H9 (cell line): ENCODE results near the gene OR10H4. TPM values are rescaled to one million over a fixed set of nuclear protein-coding genes. Genes with fewer than 3 reads are reported as not detected.

ENCODE experiments used
- DNase-seq: peaks from one replicate; pipeline ENCODE4 v3.0.0-alpha.2; 2017
- H2AFZ ChIP-seq: one replicate; pipeline ENCODE4 v1.6.1; 2013; ENCODE audit warnings: mild to moderate bottlenecking, low read length, control low read depth, moderate library complexity
- H2AK5ac ChIP-seq: 2 replicates; pipeline ENCODE4 v1.6.1; 2013; ENCODE audit warnings: low read length, control low read depth, mixed read lengths; ENCODE audit not compliant: insufficient read length
- H2BK120ac ChIP-seq: one replicate; pipeline ENCODE4 v1.6.1; 2013; ENCODE audit warnings: low read depth, mild to moderate bottlenecking, low read length, control low read depth, inconsistent platforms; ENCODE audit not compliant: poor library complexity, severe bottlenecking
- H2BK12ac ChIP-seq: 2 replicates; pipeline ENCODE4 v1.6.1; 2013; ENCODE audit warnings: low read length, control low read depth, mixed read lengths, low read depth; ENCODE audit not compliant: insufficient read length
- H2BK15ac ChIP-seq: 2 replicates; pipeline ENCODE4 v1.6.1; 2013; ENCODE audit warnings: low read depth, low read length, control low read depth
- H2BK20ac ChIP-seq: one replicate; pipeline ENCODE4 v1.6.1; 2013; ENCODE audit warnings: low read depth, mild to moderate bottlenecking, low read length, control low read depth, inconsistent platforms; ENCODE audit not compliant: poor library complexity, severe bottlenecking
- H2BK5ac ChIP-seq: 2 replicates; pipeline ENCODE4 v1.6.1; 2013; ENCODE audit warnings: low read length, control low read depth, mixed read lengths; ENCODE audit not compliant: insufficient read length
- H3K14ac ChIP-seq: 2 replicates; pipeline ENCODE4 v1.6.1; 2013; ENCODE audit warnings: low read length, control low read depth; ENCODE audit not compliant: insufficient read depth
- H3K18ac ChIP-seq: 2 replicates; pipeline ENCODE4 v1.6.1; 2013; ENCODE audit warnings: low read depth, mild to moderate bottlenecking, mixed read lengths, low read length, control low read depth; ENCODE audit not compliant: insufficient read length
- H3K23ac ChIP-seq: 2 replicates; pipeline ENCODE4 v1.6.1; 2013; ENCODE audit warnings: low read length, control low read depth, mixed read lengths, low read depth; ENCODE audit not compliant: insufficient read length
- H3K23me2 ChIP-seq: 2 replicates; pipeline ENCODE4 v1.6.1; 2013; ENCODE audit warnings: low read depth, mild to moderate bottlenecking, mixed read lengths, low read length, control low read depth; ENCODE audit not compliant: insufficient read length, poor library complexity, severe bottlenecking
- H3K27ac ChIP-seq: 2 replicates; pipeline ENCODE4 v1.5.1; 2013; ENCODE audit warnings: low read length, control low read depth, mixed read lengths, low read depth; ENCODE audit not compliant: insufficient read length
- H3K27me3 ChIP-seq: 2 replicates; pipeline ENCODE4 v1.6.1; 2013; ENCODE audit warnings: low read length, control low read depth, inconsistent platforms; ENCODE audit not compliant: insufficient read depth
- H3K4ac ChIP-seq: 2 replicates; pipeline ENCODE4 v1.6.1; 2013; ENCODE audit warnings: low read depth, mild to moderate bottlenecking, control low read depth, inconsistent platforms, low read length, moderate library complexity
- H3K4me1 ChIP-seq: 2 replicates; pipeline ENCODE4 v1.6.1; 2013; ENCODE audit warnings: low read length, control low read depth, inconsistent platforms; ENCODE audit not compliant: insufficient read depth
- H3K4me2 ChIP-seq: 2 replicates; pipeline ENCODE4 v1.6.1; 2013; ENCODE audit warnings: low read length, control low read depth, mixed read lengths; ENCODE audit not compliant: insufficient read length, insufficient read depth
- H3K56ac ChIP-seq: 2 replicates; pipeline ENCODE4 v1.6.1; 2013; ENCODE audit warnings: low read depth, mild to moderate bottlenecking, mixed read lengths, low read length, control low read depth; ENCODE audit not compliant: insufficient read length
- H3K79me1 ChIP-seq: 2 replicates; pipeline ENCODE4 v1.6.1; 2013; ENCODE audit warnings: low read depth, mild to moderate bottlenecking, moderate library complexity, low read length, control low read depth, inconsistent platforms; ENCODE audit not compliant: insufficient read depth, poor library complexity, severe bottlenecking
- H3K79me2 ChIP-seq: 2 replicates; pipeline ENCODE4 v1.6.1; 2013; ENCODE audit warnings: low read length, control low read depth, inconsistent platforms; ENCODE audit not compliant: insufficient read depth
- H3K9ac ChIP-seq: 2 replicates; pipeline ENCODE4 v1.6.1; 2013; ENCODE audit warnings: low read length, control low read depth, mixed read lengths; ENCODE audit not compliant: insufficient read length; ENCODE audit errors: extremely low read depth
- H3K9me3 ChIP-seq: one replicate; pipeline ENCODE4 v1.6.1; 2013; ENCODE audit warnings: low read depth, low read length, inconsistent platforms; ENCODE audit not compliant: control insufficient read depth
- H3T11ph ChIP-seq: one replicate; pipeline ENCODE4 v1.6.1; 2013; ENCODE audit warnings: mild to moderate bottlenecking, low read length, control low read depth, inconsistent platforms
- H4K20me1 ChIP-seq: one replicate; pipeline ENCODE4 v1.6.1; 2013; ENCODE audit not compliant: control insufficient read depth, insufficient read length, insufficient read depth
- H4K5ac ChIP-seq: 2 replicates; pipeline ENCODE4 v1.6.1; 2013; ENCODE audit warnings: low read depth, mild to moderate bottlenecking, mixed read lengths, low read length, control low read depth; ENCODE audit not compliant: insufficient read length
- H4K8ac ChIP-seq: replicated peaks from 2 replicates; pipeline ENCODE4 v1.6.1; 2013; ENCODE audit warnings: low read length, control low read depth, mixed read lengths, low read depth; ENCODE audit not compliant: insufficient read length
- H4K91ac ChIP-seq: 2 replicates; pipeline ENCODE4 v1.6.1; 2013; ENCODE audit warnings: low read depth, mild to moderate bottlenecking, moderate library complexity, mixed read lengths, low read length, control low read depth; ENCODE audit not compliant: insufficient read length
- H3K27ac Mint-ChIP-seq, 3 experiments: 2 replicates in 2 of 3; 3 replicates in 1 of 3; pipeline ENCODE4 v1.8.0; 2020 to 2021; ENCODE audit warnings: mixed read lengths in 3 of 3, mild to moderate bottlenecking in 1 of 3, moderate library complexity in 1 of 3
- H3K27me3 Mint-ChIP-seq: 2 replicates; pipeline ENCODE4 v1.8.0; 2021; ENCODE audit warnings: low read depth, mild to moderate bottlenecking, moderate library complexity, mixed read lengths
- H3K36me3 Mint-ChIP-seq, 3 experiments: 2 replicates in 2 of 3; 3 replicates in 1 of 3; pipeline ENCODE4 v1.8.0; 2020 to 2021; ENCODE audit warnings: low read depth in 3 of 3, mixed read lengths in 3 of 3; ENCODE audit not compliant: insufficient read depth in 1 of 3
- H3K4me1 Mint-ChIP-seq, 2 experiments: 2 replicates each; pipeline ENCODE4 v1.8.0; 2020; ENCODE audit warnings: mixed read lengths in 2 of 2
- H3K4me3 Mint-ChIP-seq, 2 experiments: 2 replicates in 1 of 2; 3 replicates in 1 of 2; pipeline ENCODE4 v1.8.0; 2020 to 2021; ENCODE audit warnings: mild to moderate bottlenecking in 2 of 2, mixed read lengths in 2 of 2, moderate library complexity in 1 of 2
- H3K9me3 Mint-ChIP-seq, 2 experiments: 2 replicates in 1 of 2; 3 replicates in 1 of 2; pipeline ENCODE4 v1.8.0; 2020; ENCODE audit warnings: mild to moderate bottlenecking in 2 of 2, mixed read lengths in 2 of 2, moderate library complexity in 1 of 2
- CTCF ChIP-seq: fragments of 200-600 bp; sonication (generic); conservative IDR thresholded peaks from 3 replicates; pipeline ENCODE4 v1.8.0; 2021; ENCODE audit warnings: antibody characterized with exemption, mild to moderate bottlenecking
- WGBS: extraction: QIAGEN DNeasy Blood & Tissue Kit; methylation state at CpG from one replicate; pipeline ENCODE4 v1.1.7; 2013; ENCODE audit warnings: missing lambda C conversion rate, low lambda C conversion rate, mixed read lengths; ENCODE audit not compliant: insufficient read length; ENCODE audit errors: extremely low coverage; 5-methylcytosine and 5-hydroxymethylcytosine counted together
- total RNA-seq: library from RNA; stranded (reverse); gene quantifications from 2 replicates; pipeline ENCODE4 v1.2.1, GENCODE V29; 2021

The OR10H4 gene
- total RNA-seq, 1 experiment from 2014 or later = not detected

- Histone ChIP-seq H2BK5ac (no peak overlapping the region), H3K79me2 (no peaks in the 10 kb centered on the region), H3K23me2 (no peaks in the 10 kb centered on the region), H3K79me1 (no peaks in the 10 kb centered on the region), H3K4me1 (no peaks in the 10 kb centered on the region), H3K9ac (no peak overlapping the region), H3K9me3 (peaks cover 83% of the 10 kb centered on the region), H3K56ac (no peak overlapping the region), H4K91ac (no peak overlapping the region), H2AFZ (no peak overlapping the region), H3K23ac (no peak overlapping the region), H4K8ac (no peak overlapping the region), H3T11ph (no peak overlapping the region), H3K4me2 (no peak overlapping the region), H3K14ac (no peak overlapping the region), H3K18ac (no peak overlapping the region), H4K20me1 (no peaks in the 10 kb centered on the region), H2BK15ac (no peak overlapping the region), H3K4ac (no peak overlapping the region), H2AK5ac (no peak overlapping the region), H3K27me3 (no peaks in the 10 kb centered on the region; the same call in 1 of the 2 replicates), H2BK120ac (no peak overlapping the region), H4K5ac (no peak overlapping the region), H3K27ac (no peak overlapping the region), H2BK20ac (no peak overlapping the region), H2BK12ac (no peak overlapping the region)
- H3K27ac Mint-ChIP-seq = no peak overlapping the region
- no peak for TF ChIP-seq CTCF
- WGBS = no CpG with 5 or more reads among the region's 2 CpGs
- H3K36me3 Mint-ChIP-seq = peaks cover 0 to 15% (median 5%) of the 10 kb centered on the region in 3 experiments; a peak in 5 of 7 replicates
- no peaks in the 10 kb centered on the region for H3K27me3 Mint-ChIP-seq
- DNase-seq = no peak
- peaks cover 80 to 84% of the 10 kb centered on the region in 2 experiments for H3K9me3 Mint-ChIP-seq
- no peak overlapping the region for H3K4me3 Mint-ChIP-seq
- no peaks in the 10 kb centered on the region for H3K4me1 Mint-ChIP-seq
Observed at GRCh38 chr19:15937771-15938170, 11.0 kb upstream of the OR10H4 start.
